ENCODE data around the gene POLE4.
A peak's percentile ranks its signal among the peaks of the same experiment; 100 is the strongest.

Gene POLE4

GRCh38 chr2:74925361-74925786 lies 33.1 kb upstream of the POLE4 start:
- Mint-ChIP-seq H3K4me3 (no peak overlapping the region), H3K27me3 (no peaks in the 10 kb centered on the region), H3K9me3 (no peaks in the 10 kb centered on the region), H3K27ac (peak overlapping the region in 1 of 2 donors; percentile 25), H3K36me3 (ENCODE audit: insufficient read depth) (peaks cover 2% of the 10 kb centered on the region), H3K4me1 (ENCODE audit: low read depth in 2 of 2) (peaks cover 0 to 4% of the 10 kb centered on the region in 2 donors)
- DNase-seq (no peak), ATAC-seq (replicated peaks) (no peak)

GRCh38 chr2:74927621-74928020 lies 30.8 kb upstream of the POLE4 start:
- no peaks in the 10 kb centered on the region for H3K9me3 Mint-ChIP-seq
- H3K27ac Mint-ChIP-seq = peak overlapping the region; percentile 2 to 3
- DNase-seq (no peak), ATAC-seq (replicated peaks) (no peak)
- peaks cover 0 to 7% of the 10 kb centered on the region in 2 donors for H3K4me1 Mint-ChIP-seq (ENCODE audit: low read depth in 2 of 2)
- peaks cover 2% of the 10 kb centered on the region for H3K36me3 Mint-ChIP-seq (ENCODE audit: insufficient read depth)
- no peaks in the 10 kb centered on the region for H3K27me3 Mint-ChIP-seq
- no peak overlapping the region for H3K4me3 Mint-ChIP-seq

GRCh38 chr2:74930811-74931486 lies 27.5 kb upstream of the POLE4 start:
- no peak for ATAC-seq (replicated peaks)

GRCh38 chr2:74931940-74932339 lies 26.5 kb upstream of the POLE4 start:
- no peak overlapping the region for H3K27ac Mint-ChIP-seq
- no peaks in the 10 kb centered on the region for H3K36me3 Mint-ChIP-seq (ENCODE audit: insufficient read depth)
- H3K9me3 Mint-ChIP-seq = no peaks in the 10 kb centered on the region
- H3K27me3 Mint-ChIP-seq = no peaks in the 10 kb centered on the region
- ATAC-seq (replicated peaks) (no peak), DNase-seq (no peak)
- no peak overlapping the region for H3K4me3 Mint-ChIP-seq
- peaks cover 0 to 5% of the 10 kb centered on the region in 2 donors for H3K4me1 Mint-ChIP-seq (ENCODE audit: low read depth in 2 of 2)

More at GRCh38 chr2:74930811-74931486, 27.5 kb upstream of the POLE4 start:
- H3K27ac Mint-ChIP-seq = no peak overlapping the region
- H3K9me3 Mint-ChIP-seq = no peaks in the 10 kb centered on the region
- H3K4me1 Mint-ChIP-seq (ENCODE audit: low read depth in 2 of 2) = peaks cover 0 to 5% of the 10 kb centered on the region in 2 donors
- H3K4me3 Mint-ChIP-seq = no peak overlapping the region
- no peak for DNase-seq
- H3K36me3 Mint-ChIP-seq (ENCODE audit: insufficient read depth) = no peaks in the 10 kb centered on the region
- no peaks in the 10 kb centered on the region for H3K27me3 Mint-ChIP-seq

GRCh38 chr2:74935975-74936391 lies 22.5 kb upstream of the POLE4 start:
- DNase-seq (no peak), ATAC-seq (replicated peaks) (no peak)
- H3K27me3 Mint-ChIP-seq = peaks cover 0 to 6% of the 10 kb centered on the region in 2 donors
- no peaks in the 10 kb centered on the region for H3K9me3 Mint-ChIP-seq
- peaks cover 0 to 2% of the 10 kb centered on the region in 2 donors for H3K4me1 Mint-ChIP-seq (ENCODE audit: low read depth in 2 of 2)
- no peak overlapping the region for H3K27ac Mint-ChIP-seq
- no peak overlapping the region for H3K4me3 Mint-ChIP-seq
- H3K36me3 Mint-ChIP-seq (ENCODE audit: insufficient read depth) = no peaks in the 10 kb centered on the region

GRCh38 chr2:74937221-74937880 lies 21.1 kb upstream of the POLE4 start:
- H3K4me1 Mint-ChIP-seq (ENCODE audit: low read depth in 2 of 2) = peaks cover 0 to 2% of the 10 kb centered on the region in 2 donors
- no peak for ATAC-seq (replicated peaks)
- peaks cover 0 to 6% of the 10 kb centered on the region in 2 donors for H3K27me3 Mint-ChIP-seq
- no peak overlapping the region for H3K27ac Mint-ChIP-seq
- no peaks in the 10 kb centered on the region for H3K36me3 Mint-ChIP-seq (ENCODE audit: insufficient read depth)
- DNase-seq = no peak
- H3K4me3 Mint-ChIP-seq = no peak overlapping the region
- no peaks in the 10 kb centered on the region for H3K9me3 Mint-ChIP-seq

GRCh38 chr2:74938264-74938663 lies 20.2 kb upstream of the POLE4 start:
- Mint-ChIP-seq H3K36me3 (ENCODE audit: insufficient read depth) (no peaks in the 10 kb centered on the region), H3K9me3 (no peaks in the 10 kb centered on the region), H3K27me3 (peaks cover 0 to 6% of the 10 kb centered on the region in 2 donors), H3K27ac (no peak overlapping the region), H3K4me3 (no peak overlapping the region), H3K4me1 (ENCODE audit: low read depth in 2 of 2) (peaks cover 0 to 2% of the 10 kb centered on the region in 2 donors)
- DNase-seq (no peak), ATAC-seq (replicated peaks) (no peak)

GRCh38 chr2:74939919-74940812 lies 18.3 kb upstream of the POLE4 start:
- Mint-ChIP-seq H3K9me3 (no peaks in the 10 kb centered on the region), H3K27ac (peak overlapping the region in 1 of 2 donors; percentile 38), H3K4me3 (no peak overlapping the region), H3K27me3 (peaks cover 0 to 6% of the 10 kb centered on the region in 2 donors), H3K36me3 (ENCODE audit: insufficient read depth) (no peaks in the 10 kb centered on the region), H3K4me1 (ENCODE audit: low read depth in 2 of 2) (peaks cover 0 to 2% of the 10 kb centered on the region in 2 donors)
- DNase-seq = no peak
- no peak for ATAC-seq (replicated peaks)

- Mint-ChIP-seq H3K4me3 (no peak overlapping the region), H3K36me3 (ENCODE audit: insufficient read depth) (no peaks in the 10 kb centered on the region), H3K9me3 (no peaks in the 10 kb centered on the region), H3K4me1 (ENCODE audit: low read depth in 2 of 2) (peaks cover 0 to 2% of the 10 kb centered on the region in 2 donors), H3K27me3 (peaks cover 0 to 6% of the 10 kb centered on the region in 2 donors), H3K27ac (no peak overlapping the region)
- DNase-seq (no peak), ATAC-seq (replicated peaks) (no peak)
These were observed 17.2 kb upstream of the POLE4 start for GRCh38 chr2:74941284-74941683.

- Mint-ChIP-seq H3K4me3 (no peak overlapping the region), H3K4me1 (ENCODE audit: low read depth in 2 of 2) (peaks cover 0 to 2% of the 10 kb centered on the region in 2 donors), H3K27ac (peak overlapping the region in 1 of 2 donors; percentile 5), H3K27me3 (peaks cover 0 to 6% of the 10 kb centered on the region in 2 donors), H3K9me3 (no peaks in the 10 kb centered on the region), H3K36me3 (ENCODE audit: insufficient read depth) (no peaks in the 10 kb centered on the region)
- no peak for DNase-seq
- no peak for ATAC-seq (replicated peaks)
These were observed 16.2 kb upstream of the POLE4 start for GRCh38 chr2:74942263-74942662.

GRCh38 chr2:74944987-74945787 lies 13.3 kb upstream of the POLE4 start:
- Mint-ChIP-seq H3K27ac (no peak overlapping the region), H3K4me1 (ENCODE audit: low read depth in 2 of 2) (peaks cover 4 to 8% of the 10 kb centered on the region in 2 donors), H3K36me3 (ENCODE audit: insufficient read depth) (no peaks in the 10 kb centered on the region), H3K4me3 (no peak overlapping the region), H3K27me3 (no peaks in the 10 kb centered on the region), H3K9me3 (no peaks in the 10 kb centered on the region)
- DNase-seq (no peak), ATAC-seq (replicated peaks) (no peak)

GRCh38 chr2:74945788-74946331 lies 12.6 kb upstream of the POLE4 start:
- Mint-ChIP-seq H3K27ac (no peak overlapping the region), H3K9me3 (no peaks in the 10 kb centered on the region), H3K4me3 (no peak overlapping the region), H3K27me3 (no peaks in the 10 kb centered on the region), H3K4me1 (ENCODE audit: low read depth in 2 of 2) (peaks cover 4 to 10% of the 10 kb centered on the region in 2 donors), H3K36me3 (ENCODE audit: insufficient read depth) (no peaks in the 10 kb centered on the region)
- DNase-seq (no peak), ATAC-seq (replicated peaks) (no peak)
